ENCODE results near the gene TMEM219.
"Not testable (repeated sequence)": the region's sequence is repeated elsewhere in the genome, so short reads cannot be mapped to it uniquely, and the experiment has no call there.

TMEM219 gene

DNA sequence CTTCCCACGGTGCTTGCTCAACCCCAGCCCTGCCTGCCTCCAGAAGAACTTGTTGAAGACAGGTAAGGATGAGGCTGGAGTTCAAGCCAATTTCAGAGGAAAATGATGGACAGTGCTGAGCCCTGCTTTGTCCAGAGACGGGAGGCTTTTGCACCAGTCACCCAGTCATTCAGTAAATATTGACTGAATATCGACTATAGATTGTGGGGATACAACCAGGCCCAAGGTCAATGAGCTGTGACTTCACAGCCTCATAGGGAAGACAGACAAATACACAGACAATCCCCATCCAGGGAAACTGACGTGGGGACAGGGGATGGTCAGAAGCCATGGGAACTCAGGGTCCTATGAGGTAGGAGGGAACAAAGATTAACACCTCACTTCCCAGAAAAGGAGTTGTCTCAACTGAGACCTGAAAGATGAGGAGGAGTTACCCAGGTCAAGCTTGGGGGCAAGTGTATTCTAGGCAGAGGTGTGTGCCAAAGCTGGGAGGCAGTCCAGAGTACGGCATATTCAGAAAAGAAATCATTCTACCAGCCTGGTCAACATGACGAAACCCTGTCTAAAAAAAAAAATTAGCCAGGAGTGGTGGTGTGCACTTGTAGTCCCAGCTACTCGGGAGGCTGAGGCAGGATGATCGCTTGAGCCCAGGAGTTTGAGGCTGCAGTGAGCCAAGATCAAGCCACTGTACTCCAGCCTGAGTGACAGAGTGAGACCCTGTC, 54.8 kb downstream of the TMEM219 start:
- DNase-seq: no peak

DNA sequence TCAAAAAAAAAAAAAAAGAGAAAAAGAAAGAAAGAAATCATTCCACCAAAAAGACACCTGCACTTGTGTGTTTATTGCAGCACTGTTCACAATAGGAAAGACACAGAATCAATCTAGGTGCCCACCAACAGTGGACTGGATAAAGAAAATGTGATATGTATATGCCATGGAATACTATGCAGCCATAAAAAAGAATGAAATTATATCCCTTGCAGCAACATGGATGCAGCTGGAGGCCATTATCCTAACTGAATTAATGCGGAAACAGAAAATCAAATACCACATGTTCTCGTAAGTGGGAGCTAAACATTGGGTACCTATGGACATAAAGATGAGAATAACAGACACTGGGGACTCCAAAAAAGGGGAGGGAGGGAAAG, 55.4 kb downstream of the TMEM219 start:
- no peak for DNase-seq

- not testable (repeated sequence) for DNase-seq
Measured at GRCh38 chr16:30017937-30018336, 56.1 kb downstream of the TMEM219 start.

DNA sequence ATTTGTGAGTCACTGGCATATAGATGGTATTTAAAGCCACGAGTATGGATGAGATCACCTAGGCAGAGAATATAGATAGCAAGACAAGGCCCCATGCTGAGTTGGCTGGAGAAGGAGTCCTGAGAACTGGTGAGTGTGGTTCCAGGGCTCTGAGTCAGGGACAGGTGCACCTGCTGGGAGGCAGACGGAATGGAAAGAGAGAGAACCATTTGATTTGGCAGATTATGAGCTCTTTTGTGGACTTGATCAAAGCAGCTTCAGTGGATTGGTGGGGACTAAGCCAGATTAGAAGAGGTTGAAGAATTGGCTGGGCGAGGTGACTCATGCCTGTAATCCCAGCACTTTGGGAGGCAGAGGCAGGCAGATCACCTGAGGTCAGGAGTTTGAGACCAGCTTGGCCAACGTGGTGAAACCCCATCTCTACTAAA, 56.9 kb downstream of the TMEM219 start:
- DNase-seq: peak; percentile 61
